OCI-LY7 (cell line): ENCODE results near the gene RGS19. TPM values are rescaled to one million over a fixed set of nuclear protein-coding genes. Genes with fewer than 3 reads are reported as not detected.

Source experiments
- BruUV-seq: library from RNA; stranded (reverse); fragments of 400-500 nt; replicated peaks from 2 replicates; lab custom pipeline; 2021; lab: Mats Ljungman, UMichigan
- CTCF ChIA-PET: fragments of 300-600 bp; sonication (Branson Sonifier 250); formaldehyde crosslinking; loops from one replicate; lab custom pipeline; 2022; ENCODE audit warnings: antibody characterized with exemption; ENCODE audit not compliant: unreplicated experiment; lab: Charles Lee
- POLR2A ChIA-PET: fragments of 300-600 bp; sonication (Branson Sonifier 250); formaldehyde crosslinking; loops from one replicate; lab custom pipeline; 2022; ENCODE audit warnings: antibody characterized with exemption; lab: Charles Lee
- DNase-seq: peaks from one replicate; pipeline ENCODE4 v3.0.0-alpha.2; 2015; ENCODE audit warnings: low spot score
- H2AFZ ChIP-seq: fragments of 200-600 bp; sonication (generic), shearing (Covaris generic); 2 replicates; pipeline ENCODE4 v1.6.1; 2014; ENCODE audit warnings: mild to moderate bottlenecking, antibody characterized with exemption, low read length, moderate library complexity
- H3K27ac ChIP-seq: fragments of 200-600 bp; sonication (generic); 2 replicates; pipeline ENCODE4 v1.5.1; 2014; ENCODE audit warnings: mixed run types, low read depth, mild to moderate bottlenecking, moderate library complexity, low read length, inconsistent platforms; ENCODE audit not compliant: poor library complexity, severe bottlenecking
- H3K36me3 ChIP-seq: fragments of 200-600 bp; sonication (generic); 2 replicates; pipeline ENCODE4 v1.6.1; 2014; ENCODE audit warnings: mild to moderate bottlenecking, antibody characterized with exemption, low read length, moderate library complexity, mixed read lengths; ENCODE audit not compliant: insufficient read depth
- H3K4me1 ChIP-seq: fragments of 200-600 bp; sonication (generic); 2 replicates; pipeline ENCODE4 v1.5.1; 2014; ENCODE audit warnings: mild to moderate bottlenecking, low read length; ENCODE audit not compliant: insufficient read depth, poor library complexity, severe bottlenecking
- H3K4me2 ChIP-seq: fragments of 200-600 bp; sonication (generic); 2 replicates; pipeline ENCODE4 v1.6.1; 2014; ENCODE audit warnings: mild to moderate bottlenecking, low read length
- H3K4me3 ChIP-seq: fragments of 200-600 bp; sonication (generic); 2 replicates; pipeline ENCODE4 v1.5.1; 2014; ENCODE audit warnings: mild to moderate bottlenecking, low read depth, low read length; ENCODE audit not compliant: poor library complexity, severe bottlenecking
- H3K79me2 ChIP-seq: fragments of 200-600 bp; sonication (generic); 2 replicates; pipeline ENCODE4 v1.6.1; 2016; ENCODE audit warnings: low read depth, mild to moderate bottlenecking, low read length, moderate library complexity, mixed read lengths; ENCODE audit not compliant: insufficient read depth
- H3K9me2 ChIP-seq: fragments of 200-600 bp; sonication (generic); 2 replicates; pipeline ENCODE4 v1.6.1; 2016; ENCODE audit warnings: mild to moderate bottlenecking, low read length, mixed read lengths; ENCODE audit not compliant: insufficient read depth
- H3K9me3 ChIP-seq: fragments of 200-600 bp; sonication (generic); 2 replicates; pipeline ENCODE4 v1.6.1; 2014; ENCODE audit warnings: mild to moderate bottlenecking, mixed run types, low read length, mixed read lengths
- H4K20me1 ChIP-seq: fragments of 200-600 bp; sonication (generic); 2 replicates; pipeline ENCODE4 v1.6.1; 2014; ENCODE audit warnings: mild to moderate bottlenecking, antibody characterized with exemption, low read length, moderate library complexity, mixed read lengths; ENCODE audit not compliant: insufficient read depth
- CTCF ChIP-seq: fragments of 200-600 bp; sonication (generic); conservative IDR thresholded peaks from 2 replicates; pipeline ENCODE4 v1.5.1; 2014; ENCODE audit warnings: mild to moderate bottlenecking, antibody characterized with exemption, low read length, moderate library complexity, mixed read lengths
- EZH2phosphoT487 ChIP-seq: fragments of 200-600 bp; sonication (generic); IDR thresholded peaks from 2 replicates; pipeline ENCODE4 v1.6.1; 2018; ENCODE audit warnings: low read depth, borderline replicate concordance, mild to moderate bottlenecking, mixed run types, antibody characterized with exemption, low read length, moderate library complexity, mixed read lengths
- intact Hi-C: fragments of 100-400 bp; cut with micrococcal nuclease; formaldehyde crosslinking; loops from one replicate; pipeline ENCODE4 v1.10.0; 2022; ENCODE audit not compliant: unreplicated experiment
- total RNA-seq, 2 experiments: library from RNA; depleted of rRNA in 1 of 2; stranded (reverse); fragments of >200 nt in 1 of 2; shearing (Covaris generic) in 1 of 2; gene quantifications; 2 replicates each; pipeline ENCODE4 v1.2.3, GENCODE V29; 2014 to 2022

The RGS19 gene
- total RNA-seq, 2 experiments from 2014 or later: 69.4 to 106 TPM

- no peaks in the 10 kb centered on the region for H3K36me3 ChIP-seq
- H3K9me3 ChIP-seq: no peaks in the 10 kb centered on the region
- peaks cover 36% of the 10 kb centered on the region for H3K4me1 ChIP-seq
- H3K27ac ChIP-seq: peak overlapping the region; percentile 60
- H3K79me2 ChIP-seq: no peaks in the 10 kb centered on the region
- H3K4me3 ChIP-seq: no peak overlapping the region
- no peak overlapping the region for H2AFZ ChIP-seq
- peak overlapping the region; percentile 62 for H3K4me2 ChIP-seq
- intact Hi-C loops: no loop called here
- TF ChIP-seq EZH2phosphoT487: no peak
- no peak for TF ChIP-seq CTCF
- H3K9me2 ChIP-seq: no peaks in the 10 kb centered on the region
- DNase-seq: no peak
- ChIA-PET CTCF (interaction anchor here (0.8 to 1.5 kb wide), 3 partner anchors 9 to 119 kb away, joined by 3 to 7 read pairs (median 3); partner anchors contain the start of gene OPRL1), POLR2A (interaction anchor here (0.7 to 1.0 kb wide), 2 partner anchors 20 to 28 kb away, joined by 5 read pairs; partner anchors contain the start of genes OPRL1 and RGS19)
- no peaks in the 10 kb centered on the region for H4K20me1 ChIP-seq
- BruUV-seq: no TSS peak
These were observed 19.9 kb upstream of the RGS19 start for GRCh38 chr20:64099086-64099786.

GRCh38 chr20:64098471-64099013, 19.2 kb upstream of the RGS19 start:
- ChIA-PET CTCF (no interaction called here), POLR2A (no interaction called here)
- Histone ChIP-seq H3K79me2 (no peaks in the 10 kb centered on the region), H3K27ac (no peak overlapping the region), H3K4me2 (no peak overlapping the region), H3K9me2 (no peaks in the 10 kb centered on the region), H2AFZ (no peak overlapping the region), H4K20me1 (no peaks in the 10 kb centered on the region), H3K9me3 (no peaks in the 10 kb centered on the region), H3K36me3 (no peaks in the 10 kb centered on the region), H3K4me3 (no peak overlapping the region), H3K4me1 (peaks cover 36% of the 10 kb centered on the region)
- TF ChIP-seq EZH2phosphoT487 (no peak), CTCF (no peak)
- intact Hi-C loops: no loop called here
- DNase-seq: no peak
- no TSS peak for BruUV-seq

- Histone ChIP-seq H3K36me3 (no peaks in the 10 kb centered on the region), H3K9me2 (no peaks in the 10 kb centered on the region), H2AFZ (no peak overlapping the region), H4K20me1 (no peaks in the 10 kb centered on the region), H3K4me2 (no peak overlapping the region), H3K79me2 (no peaks in the 10 kb centered on the region), H3K27ac (no peak overlapping the region), H3K9me3 (no peaks in the 10 kb centered on the region), H3K4me3 (no peak overlapping the region), H3K4me1 (peaks cover 28% of the 10 kb centered on the region)
- DNase-seq: no peak
- no TSS peak for BruUV-seq
- TF ChIP-seq EZH2phosphoT487: no peak
- TF ChIP-seq CTCF: no peak
- ChIA-PET POLR2A (no interaction called here), CTCF (no interaction called here)
- intact Hi-C loops: no loop called here
These were observed 17.2 kb upstream of the RGS19 start for GRCh38 chr20:64096535-64096934.
